ENCODE results near the gene GCNT2.

- TF ChIP-seq CTCF (IDR thresholded peaks at IDR 0.05; ENCODE audit: low read depth, low read length): no peak
- no peak for TF ChIP-seq MAX (IDR thresholded peaks at IDR 0.05; ENCODE audit: low read depth, low read length)
- no peak for TF ChIP-seq POLR2A (IDR thresholded peaks at IDR 0.05; ENCODE audit: extremely low read depth, insufficient read length)
These were observed 123.1 kb downstream of the GCNT2 start for GRCh38 chr6:10644225-10644624.
